ENCODE results near the gene INAVA. TPM values are rescaled to one million over a fixed set of nuclear protein-coding genes. Genes with fewer than 3 reads are reported as not detected.
A peak's percentile ranks its signal among the peaks of the same experiment; 100 is the strongest.

Gene INAVA
- total and polyA plus RNA-seq, 10 of the 15 experiments (the other 5 are each of a cell fraction or from before 2014, with no cell fraction given): 3.6 to 15.4 (median 9.5) TPM

GRCh38 chr1:200877839-200878551, 16.7 kb upstream of the INAVA start (continued):
- TF ChIP-seq RB1 (IDR thresholded peaks at IDR 0.05; ENCODE audit: borderline replicate concordance): no peak
- TF ChIP-seq HCFC1 (IDR thresholded peaks at IDR 0.05; ENCODE audit: low read length): no peak
- no peak for TF ChIP-seq NKRF (conservative IDR thresholded peaks at IDR 0.05)
- TF ChIP-seq DPF2 (IDR thresholded peaks at IDR 0.05): peak; percentile 92
- peak; percentile 63 for TF ChIP-seq FOXM1 (IDR thresholded peaks at IDR 0.05; ENCODE audit: low read depth, low read length)
- peak; percentile 59; the same call in 1 of the 2 replicates for TF ChIP-seq TBL1XR1 (IDR thresholded peaks at IDR 0.05; ENCODE audit: low read depth, low read length)
- TF ChIP-seq BCL11A (IDR thresholded peaks at IDR 0.05; ENCODE audit: low read depth, low read length): peak; percentile 82; the same call in 1 of the 2 replicates
- TF ChIP-seq PBX3 (IDR thresholded peaks at IDR 0.05; ENCODE audit: insufficient replicate concordance, low read depth, low read length): no peak
- TF ChIP-seq TCF7 (IDR thresholded peaks at IDR 0.05; ENCODE audit: borderline replicate concordance): peak; percentile 54; the same call in 1 of the 2 replicates
- TF ChIP-seq MTA3 (IDR thresholded peaks at IDR 0.05; ENCODE audit: borderline replicate concordance, low read length): 0 out of 2 replicates have a peak, but pooled peaks have one; percentile 78
- peak; percentile 51; the same call in 1 of the 2 replicates for TF ChIP-seq ATF2 (IDR thresholded peaks at IDR 0.05; ENCODE audit: low read length)
- peak in 1 of 2 experiments; percentile 58; a peak in 3 of 4 replicates for TF ChIP-seq BHLHE40 (IDR thresholded peaks at IDR 0.05; ENCODE audit: borderline replicate concordance in 1 of 2, low read depth in 2 of 2, low read length in 1 of 2)
- TF ChIP-seq ZNF24 (IDR thresholded peaks at IDR 0.05): no peak
- TF ChIP-seq EED (IDR thresholded peaks at IDR 0.05; ENCODE audit: low read depth): peak; percentile 94
- peak; percentile 84 for TF ChIP-seq IKZF1 (conservative IDR thresholded peaks at IDR 0.05)
- peak; percentile 95 for TF ChIP-seq IRF4 (IDR thresholded peaks at IDR 0.05; ENCODE audit: low read depth, low read length)
- TF ChIP-seq YY1 (IDR thresholded peaks at IDR 0.05; ENCODE audit: low read depth, low read length): 0 out of 2 replicates have a peak, but pooled peaks have one; percentile 13
- TF ChIP-seq CTCF (IDR thresholded peaks at IDR 0.05 in 2 of 3, conservative IDR thresholded peaks at IDR 0.05 in 1 of 3; ENCODE audit: control insufficient read depth in 2 of 3, extremely low read depth in 1 of 3, insufficient read depth in 1 of 3, low read depth in 3 of 3, low read length in 3 of 3): no peak
- no peak for TF ChIP-seq NFYB (IDR thresholded peaks at IDR 0.05; ENCODE audit: insufficient read depth, low read depth, low read length)
- peak; percentile 70 to 84 for TF ChIP-seq IKZF2 (IDR thresholded peaks at IDR 0.05)
- no peak for TF ChIP-seq SMC3 (IDR thresholded peaks at IDR 0.05; ENCODE audit: borderline replicate concordance, low read length)
- TF ChIP-seq HDGF (IDR thresholded peaks at IDR 0.05): no peak
- peak; percentile 56 for TF ChIP-seq SP1 (IDR thresholded peaks at IDR 0.05; ENCODE audit: low read depth, low read length)

Data from GM12878 (cell line).